ENCODE results near the gene RHBDF1. TPM values are rescaled to one million over a fixed set of nuclear protein-coding genes. Genes with fewer than 3 reads are reported as not detected.

RHBDF1 gene
- total and polyA plus RNA-seq, 9 of the 15 experiments (the other 6 are each of a cell fraction or from before 2014, with no cell fraction given) = 1.0 to 8.2 (median 4.2) TPM

GRCh38 chr16:119835-120491 is 47.5 kb upstream of the RHBDF1 start (continued):
- TF ChIP-seq, protein P1, sequence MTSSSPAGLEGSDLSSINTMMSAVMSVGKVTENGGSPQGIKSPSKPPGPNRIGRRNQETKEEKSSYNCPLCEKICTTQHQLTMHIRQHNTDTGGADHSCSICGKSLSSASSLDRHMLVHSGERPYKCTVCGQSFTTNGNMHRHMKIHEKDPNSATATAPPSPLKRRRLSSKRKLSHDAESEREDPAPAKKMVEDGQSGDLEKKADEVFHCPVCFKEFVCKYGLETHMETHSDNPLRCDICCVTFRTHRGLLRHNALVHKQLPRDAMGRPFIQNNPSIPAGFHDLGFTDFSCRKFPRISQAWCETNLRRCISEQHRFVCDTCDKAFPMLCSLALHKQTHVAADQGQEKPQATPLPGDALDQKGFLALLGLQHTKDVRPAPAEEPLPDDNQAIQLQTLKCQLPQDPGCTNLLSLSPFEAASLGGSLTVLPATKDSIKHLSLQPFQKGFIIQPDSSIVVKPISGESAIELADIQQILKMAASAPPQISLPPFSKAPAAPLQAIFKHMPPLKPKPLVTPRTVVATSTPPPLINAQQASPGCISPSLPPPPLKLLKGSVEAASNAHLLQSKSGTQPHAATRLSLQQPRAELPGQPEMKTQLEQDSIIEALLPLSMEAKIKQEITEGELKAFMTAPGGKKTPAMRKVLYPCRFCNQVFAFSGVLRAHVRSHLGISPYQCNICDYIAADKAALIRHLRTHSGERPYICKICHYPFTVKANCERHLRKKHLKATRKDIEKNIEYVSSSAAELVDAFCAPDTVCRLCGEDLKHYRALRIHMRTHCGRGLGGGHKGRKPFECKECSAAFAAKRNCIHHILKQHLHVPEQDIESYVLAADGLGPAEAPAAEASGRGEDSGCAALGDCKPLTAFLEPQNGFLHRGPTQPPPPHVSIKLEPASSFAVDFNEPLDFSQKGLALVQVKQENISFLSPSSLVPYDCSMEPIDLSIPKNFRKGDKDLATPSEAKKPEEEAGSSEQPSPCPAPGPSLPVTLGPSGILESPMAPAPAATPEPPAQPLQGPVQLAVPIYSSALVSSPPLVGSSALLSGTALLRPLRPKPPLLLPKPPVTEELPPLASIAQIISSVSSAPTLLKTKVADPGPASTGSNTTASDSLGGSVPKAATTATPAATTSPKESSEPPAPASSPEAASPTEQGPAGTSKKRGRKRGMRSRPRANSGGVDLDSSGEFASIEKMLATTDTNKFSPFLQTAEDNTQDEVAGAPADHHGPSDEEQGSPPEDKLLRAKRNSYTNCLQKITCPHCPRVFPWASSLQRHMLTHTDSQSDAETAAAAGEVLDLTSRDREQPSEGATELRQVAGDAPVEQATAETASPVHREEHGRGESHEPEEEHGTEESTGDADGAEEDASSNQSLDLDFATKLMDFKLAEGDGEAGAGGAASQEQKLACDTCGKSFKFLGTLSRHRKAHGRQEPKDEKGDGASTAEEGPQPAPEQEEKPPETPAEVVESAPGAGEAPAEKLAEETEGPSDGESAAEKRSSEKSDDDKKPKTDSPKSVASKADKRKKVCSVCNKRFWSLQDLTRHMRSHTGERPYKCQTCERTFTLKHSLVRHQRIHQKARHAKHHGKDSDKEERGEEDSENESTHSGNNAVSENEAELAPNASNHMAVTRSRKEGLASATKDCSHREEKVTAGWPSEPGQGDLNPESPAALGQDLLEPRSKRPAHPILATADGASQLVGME (CRISPR knock-in tag; IDR thresholded peaks at IDR 0.05) = no peak
- TF ChIP-seq PTBP1 (IDR thresholded peaks at IDR 0.05; ENCODE audit: low read depth, low read length) = no peak
- TF ChIP-seq RBM17 (IDR thresholded peaks at IDR 0.05; ENCODE audit: borderline replicate concordance, low read depth, low read length) = no peak
- TF ChIP-seq, protein P2, sequence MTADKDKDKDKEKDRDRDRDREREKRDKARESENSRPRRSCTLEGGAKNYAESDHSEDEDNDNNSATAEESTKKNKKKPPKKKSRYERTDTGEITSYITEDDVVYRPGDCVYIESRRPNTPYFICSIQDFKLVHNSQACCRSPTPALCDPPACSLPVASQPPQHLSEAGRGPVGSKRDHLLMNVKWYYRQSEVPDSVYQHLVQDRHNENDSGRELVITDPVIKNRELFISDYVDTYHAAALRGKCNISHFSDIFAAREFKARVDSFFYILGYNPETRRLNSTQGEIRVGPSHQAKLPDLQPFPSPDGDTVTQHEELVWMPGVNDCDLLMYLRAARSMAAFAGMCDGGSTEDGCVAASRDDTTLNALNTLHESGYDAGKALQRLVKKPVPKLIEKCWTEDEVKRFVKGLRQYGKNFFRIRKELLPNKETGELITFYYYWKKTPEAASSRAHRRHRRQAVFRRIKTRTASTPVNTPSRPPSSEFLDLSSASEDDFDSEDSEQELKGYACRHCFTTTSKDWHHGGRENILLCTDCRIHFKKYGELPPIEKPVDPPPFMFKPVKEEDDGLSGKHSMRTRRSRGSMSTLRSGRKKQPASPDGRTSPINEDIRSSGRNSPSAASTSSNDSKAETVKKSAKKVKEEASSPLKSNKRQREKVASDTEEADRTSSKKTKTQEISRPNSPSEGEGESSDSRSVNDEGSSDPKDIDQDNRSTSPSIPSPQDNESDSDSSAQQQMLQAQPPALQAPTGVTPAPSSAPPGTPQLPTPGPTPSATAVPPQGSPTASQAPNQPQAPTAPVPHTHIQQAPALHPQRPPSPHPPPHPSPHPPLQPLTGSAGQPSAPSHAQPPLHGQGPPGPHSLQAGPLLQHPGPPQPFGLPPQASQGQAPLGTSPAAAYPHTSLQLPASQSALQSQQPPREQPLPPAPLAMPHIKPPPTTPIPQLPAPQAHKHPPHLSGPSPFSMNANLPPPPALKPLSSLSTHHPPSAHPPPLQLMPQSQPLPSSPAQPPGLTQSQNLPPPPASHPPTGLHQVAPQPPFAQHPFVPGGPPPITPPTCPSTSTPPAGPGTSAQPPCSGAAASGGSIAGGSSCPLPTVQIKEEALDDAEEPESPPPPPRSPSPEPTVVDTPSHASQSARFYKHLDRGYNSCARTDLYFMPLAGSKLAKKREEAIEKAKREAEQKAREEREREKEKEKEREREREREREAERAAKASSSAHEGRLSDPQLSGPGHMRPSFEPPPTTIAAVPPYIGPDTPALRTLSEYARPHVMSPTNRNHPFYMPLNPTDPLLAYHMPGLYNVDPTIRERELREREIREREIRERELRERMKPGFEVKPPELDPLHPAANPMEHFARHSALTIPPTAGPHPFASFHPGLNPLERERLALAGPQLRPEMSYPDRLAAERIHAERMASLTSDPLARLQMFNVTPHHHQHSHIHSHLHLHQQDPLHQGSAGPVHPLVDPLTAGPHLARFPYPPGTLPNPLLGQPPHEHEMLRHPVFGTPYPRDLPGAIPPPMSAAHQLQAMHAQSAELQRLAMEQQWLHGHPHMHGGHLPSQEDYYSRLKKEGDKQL (CRISPR knock-in tag; IDR thresholded peaks at IDR 0.05; ENCODE audit: borderline replicate concordance) = no peak
- TF ChIP-seq, protein P3, sequence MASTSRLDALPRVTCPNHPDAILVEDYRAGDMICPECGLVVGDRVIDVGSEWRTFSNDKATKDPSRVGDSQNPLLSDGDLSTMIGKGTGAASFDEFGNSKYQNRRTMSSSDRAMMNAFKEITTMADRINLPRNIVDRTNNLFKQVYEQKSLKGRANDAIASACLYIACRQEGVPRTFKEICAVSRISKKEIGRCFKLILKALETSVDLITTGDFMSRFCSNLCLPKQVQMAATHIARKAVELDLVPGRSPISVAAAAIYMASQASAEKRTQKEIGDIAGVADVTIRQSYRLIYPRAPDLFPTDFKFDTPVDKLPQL (IDR thresholded peaks at IDR 0.05; ENCODE audit: extremely low read depth, insufficient read length) = no peak
- TF ChIP-seq MTA1 (IDR thresholded peaks at IDR 0.05; ENCODE audit: borderline replicate concordance) = 0 out of 2 replicates have a peak, but pooled peaks have one; percentile 48
- TF ChIP-seq IRF9 (tag; IDR thresholded peaks at IDR 0.05) = no peak
- TF ChIP-seq ETV6 (IDR thresholded peaks at IDR 0.05; ENCODE audit: borderline replicate concordance in 1 of 2, low read depth in 2 of 2, low read length in 1 of 2) = no peak
- TF ChIP-seq ETV6 (CRISPR knock-in tag; IDR thresholded peaks at IDR 0.05; ENCODE audit: borderline replicate concordance) = no peak
- TF ChIP-seq TFAM (CRISPR knock-in tag; conservative IDR thresholded peaks at IDR 0.05) = no peak
- TF ChIP-seq CCNT2 (IDR thresholded peaks at IDR 0.05; ENCODE audit: borderline replicate concordance, extremely low read depth, insufficient read length, low read depth, low read length) = peak; percentile 87
- peak; percentile 23 for TF ChIP-seq TBP (optimal IDR thresholded peaks at IDR 0.05; ENCODE audit: low read depth, low read length)
- TF ChIP-seq ZNF644 (tag; IDR thresholded peaks at IDR 0.05; ENCODE audit: low read depth) = no peak
- TF ChIP-seq KAT2B (IDR thresholded peaks at IDR 0.05; ENCODE audit: low read depth, low read length) = no peak
